ENCODE measurements around the gene HSPA12A. TPM values are rescaled to one million over a fixed set of nuclear protein-coding genes. Genes with fewer than 3 reads are reported as not detected.

HSPA12A gene
- total and polyA plus RNA-seq, 4 donors: 2.0 to 9.8 (median 5.0) TPM

DNA sequence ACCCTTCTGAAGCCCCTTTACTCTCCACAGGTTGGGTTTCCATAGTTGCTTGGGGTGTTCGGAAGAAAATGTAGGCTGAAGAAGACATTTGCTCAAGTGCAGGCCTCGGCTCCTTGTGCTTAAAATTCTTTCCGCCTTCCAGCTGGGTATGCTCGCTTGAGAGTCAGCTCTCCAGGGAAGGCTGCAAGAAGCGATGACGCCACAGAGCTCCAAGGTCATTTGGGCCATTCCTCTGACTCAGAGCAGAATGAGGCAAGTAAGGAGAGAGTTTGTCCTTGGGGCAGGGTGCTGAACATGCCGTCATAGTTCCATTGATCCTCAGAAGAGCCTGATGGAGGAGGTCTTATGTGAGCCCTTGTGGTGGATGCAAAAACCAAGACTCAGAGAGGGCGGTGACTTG, 27.4 kb upstream of the HSPA12A start:
- no peak for DNase-seq
- Histone ChIP-seq H3K4me3 (no peak overlapping the region), H3K36me3 (ENCODE audit: control insufficient read depth in 4 of 4, insufficient read depth in 4 of 4, low read length in 4 of 4) (no peaks in the 10 kb centered on the region), H3K9ac (ENCODE audit: insufficient read depth in 1 of 2, low read length in 2 of 2) (no peak overlapping the region), H3K9me3 (ENCODE audit: control insufficient read depth in 4 of 4, insufficient read depth in 3 of 4, low read length in 3 of 4) (peaks cover 0 to 8% (median 0%) of the 10 kb centered on the region in 4 donors), H3K27me3 (ENCODE audit: control insufficient read depth in 3 of 3, insufficient read depth in 3 of 3, low read length in 2 of 3) (no peaks in the 10 kb centered on the region), H3K27ac (ENCODE audit: low read depth in 1 of 2, low read length in 1 of 2) (no peak overlapping the region), H3K4me1 (ENCODE audit: control insufficient read depth in 5 of 5, insufficient read depth in 5 of 5, low read length in 5 of 5) (peaks cover 0 to 12% (median 0%) of the 10 kb centered on the region in 5 donors)
- no peak for ATAC-seq (ENCODE audit: insufficient read depth, low FRiP score)
- 88 to 89% methylated on average over 8 of the region's 8 CpGs for WGBS, 2 donors
- TF ChIP-seq, protein P1, sequence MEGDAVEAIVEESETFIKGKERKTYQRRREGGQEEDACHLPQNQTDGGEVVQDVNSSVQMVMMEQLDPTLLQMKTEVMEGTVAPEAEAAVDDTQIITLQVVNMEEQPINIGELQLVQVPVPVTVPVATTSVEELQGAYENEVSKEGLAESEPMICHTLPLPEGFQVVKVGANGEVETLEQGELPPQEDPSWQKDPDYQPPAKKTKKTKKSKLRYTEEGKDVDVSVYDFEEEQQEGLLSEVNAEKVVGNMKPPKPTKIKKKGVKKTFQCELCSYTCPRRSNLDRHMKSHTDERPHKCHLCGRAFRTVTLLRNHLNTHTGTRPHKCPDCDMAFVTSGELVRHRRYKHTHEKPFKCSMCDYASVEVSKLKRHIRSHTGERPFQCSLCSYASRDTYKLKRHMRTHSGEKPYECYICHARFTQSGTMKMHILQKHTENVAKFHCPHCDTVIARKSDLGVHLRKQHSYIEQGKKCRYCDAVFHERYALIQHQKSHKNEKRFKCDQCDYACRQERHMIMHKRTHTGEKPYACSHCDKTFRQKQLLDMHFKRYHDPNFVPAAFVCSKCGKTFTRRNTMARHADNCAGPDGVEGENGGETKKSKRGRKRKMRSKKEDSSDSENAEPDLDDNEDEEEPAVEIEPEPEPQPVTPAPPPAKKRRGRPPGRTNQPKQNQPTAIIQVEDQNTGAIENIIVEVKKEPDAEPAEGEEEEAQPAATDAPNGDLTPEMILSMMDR (IDR thresholded peaks at IDR 0.05; ENCODE audit: control extremely low read depth, extremely low read depth): no peak

DNA sequence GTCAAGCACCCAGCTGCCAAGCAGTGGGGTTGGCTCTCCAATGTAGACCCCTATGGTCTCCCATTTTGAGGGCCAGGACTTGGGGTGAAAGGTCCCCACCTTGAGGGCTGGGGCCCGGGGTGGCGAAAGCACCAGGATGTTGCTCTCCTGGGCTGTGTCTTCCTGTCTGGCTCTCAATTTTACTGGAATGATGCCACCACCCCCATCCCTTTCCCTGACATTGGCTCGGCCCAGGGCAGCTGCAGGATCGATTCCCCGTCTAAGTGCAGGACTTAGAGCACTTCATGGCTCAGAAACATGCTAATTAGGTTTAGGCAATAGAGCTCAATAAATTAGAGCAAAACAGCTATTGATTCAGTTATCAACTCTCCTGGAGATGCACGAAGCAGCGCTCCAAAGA, 27.0 kb upstream of the HSPA12A start:
- peaks cover 0 to 8% (median 0%) of the 10 kb centered on the region in 4 donors for H3K9me3 ChIP-seq (ENCODE audit: control insufficient read depth in 4 of 4, insufficient read depth in 3 of 4, low read length in 3 of 4)
- H3K4me3 ChIP-seq: no peak overlapping the region
- no peak for DNase-seq
- H3K27me3 ChIP-seq (ENCODE audit: control insufficient read depth in 3 of 3, insufficient read depth in 3 of 3, low read length in 2 of 3): no peaks in the 10 kb centered on the region
- TF ChIP-seq, protein P1 (IDR thresholded peaks at IDR 0.05; ENCODE audit: control extremely low read depth, extremely low read depth): no peak
- peaks cover 0 to 12% (median 0%) of the 10 kb centered on the region in 5 donors for H3K4me1 ChIP-seq (ENCODE audit: control insufficient read depth in 5 of 5, insufficient read depth in 5 of 5, low read length in 5 of 5)
- H3K36me3 ChIP-seq (ENCODE audit: control insufficient read depth in 4 of 4, insufficient read depth in 4 of 4, low read length in 4 of 4): no peaks in the 10 kb centered on the region
- H3K9ac ChIP-seq (ENCODE audit: insufficient read depth in 1 of 2, low read length in 2 of 2): no peak overlapping the region
- 79 to 86% methylated on average over 7 of the region's 7 CpGs for WGBS, 2 donors
- ATAC-seq (ENCODE audit: insufficient read depth, low FRiP score): no peak
- no peak overlapping the region for H3K27ac ChIP-seq (ENCODE audit: low read depth in 1 of 2, low read length in 1 of 2)

DNA sequence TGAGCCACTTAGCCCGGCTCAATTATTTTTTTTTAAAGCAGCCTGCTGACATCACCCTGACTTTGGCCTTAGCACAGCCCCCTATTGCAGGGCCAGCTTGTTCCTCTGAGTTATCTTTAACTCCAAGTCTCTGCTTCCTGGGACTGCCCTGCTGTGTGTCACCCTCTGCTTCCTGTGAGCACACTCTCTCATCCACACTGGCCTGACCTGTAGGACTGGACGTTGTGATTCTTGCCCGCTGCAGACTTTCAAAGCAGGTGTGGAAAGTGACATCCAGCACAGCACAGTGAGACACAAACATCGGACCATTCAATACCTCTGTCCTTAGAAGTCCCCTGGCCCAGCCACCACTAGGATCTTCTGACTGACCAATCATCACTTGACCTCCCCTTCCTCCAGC, 26.4 kb upstream of the HSPA12A start:
- Histone ChIP-seq H3K36me3 (ENCODE audit: control insufficient read depth in 4 of 4, insufficient read depth in 4 of 4, low read length in 4 of 4) (no peaks in the 10 kb centered on the region), H3K27me3 (ENCODE audit: control insufficient read depth in 3 of 3, insufficient read depth in 3 of 3, low read length in 2 of 3) (no peaks in the 10 kb centered on the region), H3K4me3 (no peak overlapping the region), H3K27ac (ENCODE audit: low read depth in 1 of 2, low read length in 1 of 2) (no peak overlapping the region), H3K9me3 (ENCODE audit: control insufficient read depth in 4 of 4, insufficient read depth in 3 of 4, low read length in 3 of 4) (peaks cover 0 to 8% (median 0%) of the 10 kb centered on the region in 4 donors), H3K4me1 (ENCODE audit: control insufficient read depth in 5 of 5, insufficient read depth in 5 of 5, low read length in 5 of 5) (peaks cover 0 to 12% (median 0%) of the 10 kb centered on the region in 5 donors), H3K9ac (ENCODE audit: insufficient read depth in 1 of 2, low read length in 2 of 2) (no peak overlapping the region)
- 74 to 82% methylated on average over 4 of the region's 4 CpGs for WGBS, 2 donors
- TF ChIP-seq, protein P1 (IDR thresholded peaks at IDR 0.05; ENCODE audit: control extremely low read depth, extremely low read depth): no peak
- DNase-seq: no peak
- no peak for ATAC-seq (ENCODE audit: insufficient read depth, low FRiP score)
